Measurements from ENCODE around the gene FRS2.

Gene FRS2

GRCh38 chr12:69511469-69512267 lies 41.5 kb downstream of the FRS2 start:
- in situ Hi-C loops (cut with HindIII; ENCODE audit: low sequenced_read_pairs) = no loop called here
- DNase-seq (ENCODE audit: low read depth) = no peak
- no peak overlapping the region for H3K4me3 ChIP-seq (ENCODE audit: low read depth, low read length)
- no peak for TF ChIP-seq CTCF (IDR thresholded peaks at IDR 0.05; ENCODE audit: low read depth, low read length, missing control alignments)

GRCh38 chr12:69512820-69513219 lies 42.6 kb downstream of the FRS2 start:
- in situ Hi-C loops (cut with HindIII; ENCODE audit: low sequenced_read_pairs) = no loop called here
- TF ChIP-seq CTCF (IDR thresholded peaks at IDR 0.05; ENCODE audit: low read depth, low read length, missing control alignments) = no peak
- H3K4me3 ChIP-seq (ENCODE audit: low read depth, low read length) = no peak overlapping the region
- DNase-seq (ENCODE audit: low read depth) = no peak

GRCh38 chr12:69513297-69513696 lies 43.1 kb downstream of the FRS2 start:
- no peak for DNase-seq (ENCODE audit: low read depth)
- no peak overlapping the region for H3K4me3 ChIP-seq (ENCODE audit: low read depth, low read length)
- no peak for TF ChIP-seq CTCF (IDR thresholded peaks at IDR 0.05; ENCODE audit: low read depth, low read length, missing control alignments)
- in situ Hi-C loops (cut with HindIII; ENCODE audit: low sequenced_read_pairs) = no loop called here

GRCh38 chr12:69514111-69514510 lies 43.9 kb downstream of the FRS2 start:
- no peak overlapping the region for H3K4me3 ChIP-seq (ENCODE audit: low read depth, low read length)
- DNase-seq (ENCODE audit: low read depth) = no peak
- in situ Hi-C loops (cut with HindIII; ENCODE audit: low sequenced_read_pairs) = no loop called here
- no peak for TF ChIP-seq CTCF (IDR thresholded peaks at IDR 0.05; ENCODE audit: low read depth, low read length, missing control alignments)

- in situ Hi-C loops (cut with HindIII; ENCODE audit: low sequenced_read_pairs) = no loop called here
- DNase-seq (ENCODE audit: low read depth) = no peak
These were observed 44.7 kb downstream of the FRS2 start for GRCh38 chr12:69514845-69515244.

GRCh38 chr12:69515394-69515930 lies 45.3 kb downstream of the FRS2 start:
- in situ Hi-C loops (cut with HindIII; ENCODE audit: low sequenced_read_pairs) = no loop called here
- DNase-seq (ENCODE audit: low read depth) = no peak
- H3K4me3 ChIP-seq (ENCODE audit: low read depth, low read length) = no peak overlapping the region
- TF ChIP-seq CTCF (IDR thresholded peaks at IDR 0.05; ENCODE audit: low read depth, low read length, missing control alignments) = no peak

More at GRCh38 chr12:69514845-69515244, 44.7 kb downstream of the FRS2 start:
- TF ChIP-seq CTCF (IDR thresholded peaks at IDR 0.05; ENCODE audit: low read depth, low read length, missing control alignments) = no peak
- H3K4me3 ChIP-seq (ENCODE audit: low read depth, low read length) = no peak overlapping the region

Measured in astrocyte of the cerebellum (primary cell).